Eye (tissue), 1 donor: ENCODE measurements around the gene SCG2.

Experiments used
- DNase-seq: peaks from one replicate; pipeline ENCODE4 v3.0.0-alpha.2; 2015

Gene SCG2

GRCh38 chr2:223601932-223602666, at the start of gene SCG2:
Gene SCG2 (minus strand): TSS chr2:223602361. CDS start chr2:223599282, 3,079 bp downstream.
- DNase-seq = peak; percentile 93

- DNase-seq = no peak
These were observed 47.7 kb upstream of the SCG2 start for GRCh38 chr2:223649554-223650533.

GRCh38 chr2:223648755-223649154, 46.6 kb upstream of the SCG2 start:
- no peak for DNase-seq

- no peak for DNase-seq
These were observed 45.2 kb upstream of the SCG2 start for GRCh38 chr2:223647258-223647952.

- DNase-seq = no peak
These were observed 42.0 kb upstream of the SCG2 start for GRCh38 chr2:223644136-223644535.

DNA sequence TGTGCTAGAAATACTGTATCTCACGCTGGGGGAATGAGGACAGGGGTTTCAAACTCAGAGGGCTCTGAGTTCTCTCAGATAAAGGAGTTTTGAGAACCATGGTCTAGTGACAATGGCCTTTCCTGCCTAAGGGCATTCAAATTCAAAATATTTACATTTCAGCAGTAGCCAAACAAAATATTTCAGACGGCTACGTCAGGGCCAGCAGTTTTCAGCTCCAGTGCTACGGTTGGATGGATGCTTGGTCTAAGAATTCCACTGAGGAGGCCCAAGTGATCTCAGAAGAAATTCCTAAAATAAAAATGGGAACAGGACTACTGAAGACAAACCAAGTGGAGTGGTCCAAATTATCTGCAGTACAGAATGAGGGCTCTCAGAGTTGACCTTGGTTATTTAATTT, 41.1 kb upstream of the SCG2 start:
- DNase-seq = no peak

DNA sequence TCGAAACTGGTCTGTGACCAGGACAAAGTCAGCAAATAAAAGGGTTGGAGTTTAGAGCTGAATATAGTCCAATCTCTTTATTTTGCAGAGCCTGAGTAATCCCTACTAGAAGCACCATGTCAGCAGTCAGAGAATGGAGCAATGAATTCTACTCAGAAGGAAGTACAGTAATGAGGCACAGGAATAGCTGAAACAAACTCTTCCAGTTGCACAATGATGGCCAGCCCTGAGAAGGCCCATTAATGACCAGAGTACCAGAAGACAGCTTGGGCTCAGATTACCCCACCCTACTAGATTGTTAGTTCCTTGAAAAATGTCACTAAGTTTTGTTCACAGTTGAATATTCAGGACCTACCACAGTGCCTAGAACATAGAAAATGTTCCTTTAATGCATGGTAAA, 40.3 kb upstream of the SCG2 start:
- no peak for DNase-seq

- DNase-seq = peak; percentile 48
These were observed 38.9 kb upstream of the SCG2 start for GRCh38 chr2:223641082-223641481.

DNA sequence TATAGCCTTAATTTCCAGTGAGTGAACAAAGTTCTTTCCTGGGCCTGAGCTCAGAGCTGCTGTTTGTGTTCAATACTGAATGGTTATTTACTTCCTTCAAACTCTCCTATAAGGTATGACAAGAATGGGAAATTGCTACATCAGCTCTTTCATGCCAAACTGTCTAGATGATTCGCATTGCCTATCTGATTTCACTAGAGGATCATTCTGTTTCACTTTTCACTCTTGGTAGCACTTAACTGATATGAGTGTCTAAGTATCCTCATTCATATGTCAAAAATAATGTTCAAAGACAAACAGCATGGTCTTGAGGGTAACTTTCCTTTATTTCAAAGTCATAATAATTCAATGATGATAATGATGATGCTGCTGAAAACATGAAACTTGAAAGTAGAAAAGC, 32.9 kb upstream of the SCG2 start:
- no peak for DNase-seq

DNA sequence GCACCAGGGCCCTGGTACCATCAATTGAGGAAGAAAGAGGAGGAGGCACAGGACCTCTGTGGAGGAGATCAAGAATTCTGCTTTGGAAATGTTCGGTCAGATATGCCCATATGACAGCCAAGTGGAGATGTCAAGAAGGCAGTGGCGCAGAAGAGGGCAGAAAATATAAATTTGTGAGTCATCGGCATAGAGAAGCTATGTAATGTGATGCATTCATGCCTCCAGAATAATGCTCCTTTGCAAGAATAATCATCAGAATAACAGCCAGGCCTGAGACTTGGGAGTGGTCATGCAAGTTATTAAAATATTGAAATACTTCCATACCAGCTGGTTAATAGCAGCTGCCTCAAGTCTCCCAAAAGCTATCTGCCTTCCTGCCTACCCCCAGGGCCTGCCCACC, 32.1 kb upstream of the SCG2 start:
- no peak for DNase-seq

DNA sequence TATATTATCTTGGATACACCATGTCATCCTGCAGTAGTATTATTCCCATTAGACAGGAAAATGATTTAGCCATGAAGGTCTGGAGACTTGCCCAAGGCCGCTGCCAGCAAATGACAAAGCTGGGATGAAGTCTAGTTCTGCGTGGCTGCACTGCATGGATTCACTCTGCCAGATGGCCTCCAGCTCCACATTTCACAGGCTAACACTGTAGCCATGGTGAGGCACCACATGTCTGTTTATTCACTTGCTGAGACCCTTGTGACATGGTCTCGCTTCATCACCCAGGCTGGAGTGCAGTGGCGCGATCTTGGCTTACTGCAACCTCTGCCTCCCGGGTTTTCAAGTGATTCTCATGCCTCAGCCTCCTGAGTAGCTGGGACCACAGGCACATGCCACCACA, 31.5 kb upstream of the SCG2 start:
- DNase-seq = no peak

DNA sequence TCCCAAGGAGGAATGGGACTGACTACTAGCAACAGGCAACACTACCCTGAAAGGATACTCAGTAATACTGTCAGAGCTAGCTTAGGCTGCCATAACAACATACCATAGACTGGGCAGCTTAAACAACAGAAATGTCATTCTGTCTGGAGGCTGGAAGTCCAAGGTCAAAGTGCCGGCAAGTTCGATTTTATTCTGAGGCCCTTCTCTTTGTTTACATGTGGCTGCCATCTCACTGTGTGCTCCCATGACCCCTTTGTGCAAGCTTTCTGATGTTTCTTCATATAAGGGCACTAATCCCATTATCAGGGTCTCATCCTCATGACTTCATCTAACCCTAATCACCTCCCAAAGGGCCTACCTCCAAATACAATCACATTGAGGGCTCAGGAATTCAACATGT, 30.7 kb upstream of the SCG2 start:
- DNase-seq = no peak

DNA sequence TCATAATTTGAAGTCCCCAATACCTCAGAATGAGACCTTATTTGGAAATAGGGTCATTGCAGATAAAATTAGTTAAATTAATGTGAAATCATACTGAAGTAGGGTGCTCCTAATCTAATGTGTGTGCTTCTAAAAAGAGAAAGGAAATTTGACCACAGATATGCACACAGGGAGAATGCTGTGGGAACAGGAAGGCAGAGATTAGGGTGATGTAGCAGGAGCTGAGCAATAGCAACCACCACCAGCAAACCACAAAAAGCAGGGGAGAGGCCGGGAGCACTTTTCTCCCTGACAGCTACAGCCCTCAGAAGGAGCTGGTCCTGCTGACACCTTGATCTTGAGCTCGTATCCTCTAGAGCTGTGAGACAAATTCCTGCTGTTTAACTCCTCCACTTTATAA, 24.6 kb upstream of the SCG2 start:
- no peak for DNase-seq

DNA sequence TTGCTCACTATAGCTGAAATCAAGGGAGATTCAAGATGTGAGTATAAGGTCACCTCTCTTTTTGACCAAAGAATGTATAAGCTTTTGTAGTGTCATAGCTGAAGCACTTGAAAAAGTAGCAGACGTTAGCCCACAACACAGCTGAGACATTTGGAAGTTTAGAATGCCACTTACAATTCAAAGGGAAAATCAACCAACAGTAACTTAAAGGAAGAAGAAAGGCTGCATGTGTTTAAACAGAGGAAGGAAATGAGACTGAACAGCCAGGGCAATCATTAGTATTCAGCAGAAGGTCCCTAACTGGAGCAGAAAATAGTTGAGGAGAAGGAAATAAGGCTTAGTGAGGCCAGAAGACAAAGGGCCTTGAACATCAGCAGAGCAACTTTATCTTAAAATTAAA, 23.5 kb upstream of the SCG2 start:
- DNase-seq = no peak

- DNase-seq = peak; percentile 72
These were observed 19.7 kb upstream of the SCG2 start for GRCh38 chr2:223621901-223622300.

DNA sequence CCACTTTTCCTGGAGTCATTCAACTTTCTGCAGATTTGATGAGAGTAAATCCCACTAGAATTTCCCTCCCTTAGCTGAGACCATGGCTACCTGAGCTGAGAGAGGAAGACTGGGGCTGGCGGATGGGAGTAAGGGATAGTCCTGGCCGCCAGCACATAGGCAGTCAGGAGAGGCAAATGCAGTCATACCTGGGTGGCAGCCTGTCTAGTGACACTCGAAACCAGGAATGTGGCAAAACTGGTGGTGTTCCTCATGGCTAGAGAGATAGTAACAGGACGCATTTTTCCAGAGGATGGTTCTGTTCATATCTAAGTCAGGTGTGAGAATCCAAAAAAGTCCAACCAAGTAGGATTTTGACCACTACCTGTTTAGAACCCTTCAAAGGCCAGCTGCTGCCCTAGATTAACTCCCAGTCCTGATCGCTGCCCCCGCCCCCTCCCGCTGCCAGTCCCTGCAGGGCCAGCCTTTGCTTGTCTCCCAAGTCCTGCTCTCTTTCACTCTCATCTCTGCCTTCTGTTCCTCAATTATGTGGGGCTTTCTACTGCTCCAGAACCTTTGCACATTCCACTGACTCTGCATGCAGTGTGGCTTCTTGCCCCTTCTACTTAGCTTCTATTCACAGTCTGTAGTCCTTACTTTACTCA, 17.4 kb upstream of the SCG2 start:
- no peak for DNase-seq

GRCh38 chr2:223618172-223619035, 16.2 kb upstream of the SCG2 start:
- DNase-seq = no peak

DNA sequence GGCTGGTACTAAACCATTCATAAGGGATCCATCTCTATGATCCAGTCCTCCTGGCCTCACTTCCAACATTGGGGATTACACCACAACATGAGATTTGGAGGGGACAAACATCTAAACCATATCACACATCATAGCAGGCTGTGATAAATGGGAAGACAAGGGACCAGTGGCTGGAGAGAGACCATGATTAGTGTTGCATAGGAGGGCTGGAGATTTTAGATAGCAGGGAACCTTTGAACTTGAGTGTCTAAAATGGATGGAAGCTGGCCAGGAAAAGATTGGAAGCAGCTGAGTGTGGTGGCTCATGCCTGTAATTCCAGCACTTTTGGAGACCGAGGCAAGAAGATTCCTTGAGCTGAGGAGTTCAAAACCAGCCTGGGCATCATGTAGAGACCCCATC, 12.4 kb upstream of the SCG2 start:
- no peak for DNase-seq

DNA sequence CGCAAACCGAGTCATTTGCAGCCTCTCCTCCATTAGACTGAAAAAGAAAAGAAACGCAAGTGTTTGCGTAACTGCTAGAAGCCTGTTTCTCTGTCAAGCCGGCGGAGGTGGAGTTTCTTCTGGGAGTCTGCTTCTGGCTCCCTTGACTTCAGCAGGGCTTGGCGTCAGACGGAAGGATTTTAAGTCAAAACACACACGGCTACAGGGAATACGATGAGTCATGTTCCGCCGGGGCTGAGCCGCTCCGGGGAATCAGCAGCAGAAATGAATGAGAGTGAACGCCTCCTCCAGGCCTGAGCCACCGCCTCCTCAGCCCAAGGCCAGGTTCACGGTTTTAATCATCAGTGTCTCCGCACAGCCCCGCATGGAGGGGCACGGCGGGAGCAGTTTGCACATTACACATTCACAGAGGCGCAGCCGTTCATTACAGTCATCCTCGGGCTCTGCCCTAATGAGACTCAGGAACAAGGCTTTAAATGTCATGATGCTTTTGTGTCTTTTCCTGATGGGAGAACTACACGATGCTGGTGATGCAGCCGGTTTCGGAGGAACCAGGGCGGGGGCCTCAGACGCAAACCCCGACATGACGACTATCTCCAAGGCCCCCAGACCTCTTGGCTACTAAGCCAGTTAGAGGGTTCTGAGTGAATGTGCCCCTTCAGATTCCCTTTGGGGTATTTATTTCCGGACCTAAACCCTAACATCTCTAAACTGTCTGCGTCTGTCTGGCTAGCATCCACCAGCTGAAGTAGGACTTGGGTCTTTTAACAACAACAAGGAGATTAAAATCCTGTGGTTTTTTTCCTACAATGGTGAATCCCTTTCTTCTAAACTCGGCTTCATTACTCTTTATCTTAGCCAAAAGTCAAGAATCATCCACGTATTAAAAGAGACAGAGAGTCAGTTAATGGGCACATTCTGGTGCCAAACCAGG, 11.1 kb upstream of the SCG2 start:
- peak; percentile 89 for DNase-seq

- no peak for DNase-seq
These were observed 10.3 kb upstream of the SCG2 start for GRCh38 chr2:223612501-223612900.

GRCh38 chr2:223611061-223611460, 8.9 kb upstream of the SCG2 start:
- no peak for DNase-seq
